HG03175 (cell line): ENCODE results near the gene SHISA5.
"Not testable (repeated sequence)": the region's sequence is repeated elsewhere in the genome, so short reads cannot be mapped to it uniquely, and the experiment has no call there.

ENCODE experiments used
- ATAC-seq: cut with Tn5 transposase; IDR thresholded peaks from one replicate; pipeline ENCODE4 v1.9.1; 2021; ENCODE audit warnings: mild to moderate bottlenecking, moderate library complexity; ENCODE audit not compliant: unreplicated experiment

Gene SHISA5

GRCh38 chr3:48504051-48504946 lies at the start of gene SHISA5:
Gene SHISA5 (minus strand): TSS chr3:48504174. CDS start chr3:48504094, 80 bp downstream.
- ATAC-seq = peak; percentile 49

- no peak for ATAC-seq
These were observed 49.4 kb upstream of the SHISA5 start for GRCh38 chr3:48553361-48553760.

- no peak for ATAC-seq
These were observed 48.4 kb upstream of the SHISA5 start for GRCh38 chr3:48552111-48552951.

- not testable (repeated sequence) for ATAC-seq
These were observed 47.7 kb upstream of the SHISA5 start for GRCh38 chr3:48551651-48552050.

- peak; percentile 60 for ATAC-seq
These were observed 45.0 kb upstream of the SHISA5 start for GRCh38 chr3:48548729-48549705.

DNA sequence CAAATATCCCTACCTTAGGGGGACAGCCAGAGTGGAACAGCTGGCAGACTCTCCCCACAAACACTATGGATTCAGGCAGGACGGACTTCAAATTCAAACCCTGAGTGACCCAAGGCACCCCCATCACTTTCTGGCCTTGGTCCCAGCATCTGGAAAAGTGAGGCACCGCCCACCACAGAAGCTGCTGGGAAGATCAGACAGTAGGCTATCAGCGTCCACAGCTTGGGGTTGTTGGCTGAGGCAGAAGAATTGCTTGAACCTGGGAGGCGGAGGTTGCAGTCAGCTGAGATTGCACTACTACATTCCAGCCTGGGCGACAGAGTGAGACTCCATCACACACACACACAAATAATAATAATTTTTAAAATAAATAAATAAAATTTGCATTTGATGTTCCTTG lies 44.2 kb upstream of the SHISA5 start:
- no peak for ATAC-seq

DNA sequence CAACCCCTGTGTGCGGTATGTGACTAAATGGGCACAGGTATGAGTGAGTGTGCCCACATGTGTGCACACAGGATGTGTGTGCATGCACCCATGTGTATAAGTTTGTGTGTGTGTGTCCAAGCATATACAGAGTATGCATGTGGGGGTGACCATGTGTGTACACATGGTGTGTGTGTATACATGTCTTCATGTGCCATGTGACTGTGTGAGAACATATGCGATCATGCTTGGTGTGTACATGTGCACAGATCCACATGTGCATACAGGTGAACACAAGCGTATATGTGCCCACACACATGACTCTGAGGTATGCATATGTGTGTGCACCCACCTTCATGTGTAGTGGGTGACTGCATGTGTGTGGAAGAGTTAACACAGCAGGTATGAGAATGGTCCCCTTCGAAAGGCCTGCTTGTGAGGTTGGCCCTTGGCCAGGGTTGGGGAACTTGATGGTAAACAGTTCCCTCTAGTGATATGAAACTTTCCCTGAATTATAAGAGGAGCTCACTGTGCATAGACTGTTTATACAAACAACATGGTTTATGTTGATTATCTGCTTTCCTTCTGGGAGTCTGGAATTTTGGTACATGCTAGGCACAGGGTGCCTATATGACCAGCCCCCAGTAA lies 42.3 kb upstream of the SHISA5 start:
- ATAC-seq = no peak

DNA sequence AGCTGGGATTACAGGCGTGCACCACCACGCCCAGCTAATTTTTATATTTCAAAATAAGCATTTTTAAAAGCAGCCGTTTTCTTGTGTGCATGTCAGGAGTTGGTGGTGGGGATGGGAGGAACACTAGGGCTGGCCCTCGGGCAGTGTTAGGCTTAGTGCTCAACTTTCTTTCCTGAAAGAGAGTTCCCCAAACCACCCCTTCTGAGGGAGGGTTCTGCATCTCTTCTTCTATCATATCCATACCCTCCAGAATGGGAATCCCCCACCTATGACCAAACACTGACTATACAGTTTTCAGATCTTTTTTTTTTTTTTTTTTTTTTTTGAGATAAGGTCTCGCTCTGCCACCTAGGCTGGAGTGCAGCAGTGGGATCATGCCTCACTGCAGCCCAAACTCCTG lies 40.2 kb upstream of the SHISA5 start:
- no peak for ATAC-seq

GRCh38 chr3:48543271-48543866 lies 39.4 kb upstream of the SHISA5 start:
- ATAC-seq = no peak

- ATAC-seq = no peak
These were observed 34.5 kb upstream of the SHISA5 start for GRCh38 chr3:48538451-48538850.

DNA sequence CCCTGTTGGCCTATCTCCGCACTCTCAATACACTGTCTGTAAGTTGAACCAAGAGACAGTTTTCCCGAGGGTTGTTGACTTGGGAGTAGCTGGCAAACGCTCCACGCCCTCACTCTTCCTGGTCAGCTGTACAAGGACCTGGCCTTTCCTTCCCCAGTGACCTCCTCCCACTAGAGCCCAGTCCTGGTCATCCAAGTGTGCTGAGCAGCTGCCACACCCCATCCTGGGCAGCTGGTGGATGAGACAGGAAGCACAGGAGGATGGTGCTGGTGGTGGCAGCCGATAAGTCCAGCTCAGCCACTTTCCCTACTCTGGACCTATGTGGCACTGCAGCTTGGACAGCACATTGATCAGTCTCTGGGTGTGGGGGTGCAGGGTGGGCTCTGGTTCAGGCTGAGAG lies 32.8 kb upstream of the SHISA5 start:
- no peak for ATAC-seq

DNA sequence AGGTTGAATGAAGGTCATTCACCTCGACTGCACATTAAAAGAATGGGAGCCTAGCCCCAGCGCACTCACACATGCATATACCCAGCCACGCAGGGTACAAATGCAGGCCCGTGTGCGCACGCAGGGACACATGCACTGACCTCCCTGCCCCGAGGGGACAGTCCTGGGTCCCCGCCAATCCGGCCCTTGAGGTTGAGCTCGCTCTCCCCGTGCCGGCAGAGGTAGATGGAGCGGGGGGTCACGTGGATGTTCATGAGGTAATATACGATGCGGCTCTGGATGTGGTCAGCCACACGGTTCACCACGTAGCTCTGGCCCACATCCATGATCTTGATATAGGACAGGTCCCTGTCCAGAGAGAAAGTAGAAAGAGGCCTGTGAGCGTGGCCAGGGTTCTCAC lies 32.1 kb upstream of the SHISA5 start:
- ATAC-seq = no peak

DNA sequence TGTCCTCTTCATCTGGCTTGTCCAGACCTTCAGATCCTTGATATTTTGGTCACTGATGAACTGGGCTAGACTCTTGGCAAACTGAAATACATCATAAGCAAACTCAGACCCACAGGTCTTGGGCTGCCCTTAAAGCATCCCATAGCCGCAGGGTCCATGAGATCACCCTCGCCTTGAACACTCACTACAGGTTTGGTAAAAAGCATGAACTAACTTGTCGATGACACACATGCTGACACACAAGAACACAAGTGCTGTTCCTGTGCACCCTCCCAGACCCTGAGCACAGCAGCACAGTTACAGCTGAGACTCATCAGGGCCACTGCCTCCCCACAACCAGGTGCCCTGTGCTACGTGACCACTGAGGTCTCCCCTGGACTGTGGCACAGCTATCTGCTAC lies 31.6 kb upstream of the SHISA5 start:
- ATAC-seq = no peak

DNA sequence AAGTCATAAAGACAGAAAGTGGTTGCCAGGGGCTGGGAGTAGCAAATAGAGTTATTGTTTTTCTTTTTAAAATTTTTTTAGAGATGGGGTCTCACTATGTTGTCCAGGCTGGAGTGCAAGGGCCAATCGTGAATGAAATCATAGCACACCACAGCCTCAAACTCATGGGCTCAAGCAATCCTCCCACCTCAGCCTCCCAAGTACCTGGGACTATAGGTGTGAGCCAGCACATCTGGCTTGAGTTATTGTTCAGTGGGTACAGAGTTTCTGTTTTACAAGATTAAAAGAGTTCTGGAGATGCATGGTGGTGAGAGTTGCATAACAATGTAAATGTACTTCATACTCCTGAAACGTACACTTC lies 29.0 kb upstream of the SHISA5 start:
- no peak for ATAC-seq

DNA sequence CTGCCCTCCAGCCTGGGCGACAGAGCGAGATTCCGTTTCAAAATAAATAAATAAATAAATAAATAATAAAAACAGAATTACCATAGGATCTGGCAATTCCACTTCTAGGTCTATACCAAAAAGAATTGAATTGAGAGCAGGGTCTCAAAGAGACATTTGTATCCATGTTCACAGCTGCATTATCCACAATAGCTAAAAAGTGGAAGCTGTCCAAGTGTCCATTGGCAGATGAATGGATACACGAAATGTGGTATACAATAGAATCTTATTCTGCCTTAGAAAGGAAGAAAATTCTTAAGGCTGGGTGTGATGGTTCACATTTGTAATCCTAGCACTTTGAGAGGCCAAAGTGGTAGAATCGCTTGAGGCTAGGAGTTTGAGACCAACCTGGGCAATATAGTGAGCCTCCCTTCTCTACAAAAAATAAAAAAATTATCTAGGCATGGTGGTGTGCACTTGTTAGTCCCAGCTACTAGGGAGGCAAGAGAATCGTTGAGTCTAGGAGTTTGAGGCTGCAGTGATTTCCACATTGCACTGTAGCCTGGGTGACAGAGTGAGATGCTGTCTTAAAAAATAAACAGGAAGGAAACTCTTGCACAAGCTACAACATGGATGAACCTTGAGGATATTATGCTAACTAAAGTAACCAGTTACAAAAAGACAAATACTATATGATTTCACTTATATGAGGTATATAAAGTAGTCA lies 28.4 kb upstream of the SHISA5 start:
- ATAC-seq = no peak

- ATAC-seq = not testable (repeated sequence)
These were observed 26.7 kb upstream of the SHISA5 start for GRCh38 chr3:48530701-48531100.

GRCh38 chr3:48528754-48529153 lies 24.8 kb upstream of the SHISA5 start:
- ATAC-seq = no peak

GRCh38 chr3:48528048-48528447 lies 24.1 kb upstream of the SHISA5 start:
- no peak for ATAC-seq

GRCh38 chr3:48524970-48525369 lies 21.0 kb upstream of the SHISA5 start:
- ATAC-seq = no peak
